ENCODE measurements around the gene DOCK8.
"Not testable (repeated sequence)": the region's sequence is repeated elsewhere in the genome, so short reads cannot be mapped to it uniquely, and the experiment has no call there.

DOCK8 gene

GRCh38 chr9:372128-372527 lies 157.5 kb downstream of the DOCK8 start:
- DNase-seq: no peak

GRCh38 chr9:373759-374206 lies 159.1 kb downstream of the DOCK8 start:
- DNase-seq: no peak

- no peak for DNase-seq
These were observed 160.1 kb downstream of the DOCK8 start for GRCh38 chr9:374736-375135.

- DNase-seq: no peak
These were observed 161.4 kb downstream of the DOCK8 start for GRCh38 chr9:376115-376514.

- DNase-seq: no peak
These were observed 163.6 kb downstream of the DOCK8 start for GRCh38 chr9:378263-378662.

- DNase-seq: no peak
These were observed 167.7 kb downstream of the DOCK8 start for GRCh38 chr9:382383-382782.

- DNase-seq: no peak
These were observed 171.2 kb downstream of the DOCK8 start for GRCh38 chr9:385818-386398.

- DNase-seq: no peak
These were observed 174.5 kb downstream of the DOCK8 start for GRCh38 chr9:389159-389558.

GRCh38 chr9:389758-390157 lies 175.1 kb downstream of the DOCK8 start:
- no peak for DNase-seq

- no peak for DNase-seq
These were observed 177.6 kb downstream of the DOCK8 start for GRCh38 chr9:392077-392804.

- no peak for DNase-seq
These were observed 179.8 kb downstream of the DOCK8 start for GRCh38 chr9:394347-395052.

GRCh38 chr9:396396-396795 lies 181.7 kb downstream of the DOCK8 start:
- no peak for DNase-seq

- DNase-seq: no peak
These were observed 183.4 kb downstream of the DOCK8 start for GRCh38 chr9:398085-398484.

GRCh38 chr9:401223-401622 lies 186.6 kb downstream of the DOCK8 start:
- DNase-seq: no peak

- DNase-seq: no peak
These were observed 189.6 kb downstream of the DOCK8 start for GRCh38 chr9:404234-404633.

GRCh38 chr9:405341-405740 lies 190.7 kb downstream of the DOCK8 start:
- no peak for DNase-seq

GRCh38 chr9:406886-407654 lies 192.4 kb downstream of the DOCK8 start:
- no peak for DNase-seq

GRCh38 chr9:409655-410054 lies 195.0 kb downstream of the DOCK8 start:
- not testable (repeated sequence) for DNase-seq

GRCh38 chr9:414595-414994 lies 199.9 kb downstream of the DOCK8 start:
- DNase-seq: no peak

GRCh38 chr9:419571-420171 lies 205.0 kb downstream of the DOCK8 start:
- no peak for DNase-seq

- DNase-seq: no peak
These were observed 207.2 kb downstream of the DOCK8 start for GRCh38 chr9:421896-422295.

- no peak for DNase-seq
These were observed 211.6 kb downstream of the DOCK8 start for GRCh38 chr9:426264-426663.

GRCh38 chr9:426976-427375 lies 212.3 kb downstream of the DOCK8 start:
- no peak for DNase-seq

Data from effector CD8-positive, alpha-beta T cell (primary cell).